H1 (cell line): ENCODE measurements around the gene SHISA6. TPM values are rescaled to one million over a fixed set of nuclear protein-coding genes. Genes with fewer than 3 reads are reported as not detected.

Experiments
- CTCF ChIA-PET: fragments of 300-600 bp; sonication (Branson Sonifier 250); formaldehyde crosslinking; loops from one replicate; lab custom pipeline; 2021; ENCODE audit not compliant: partially characterized antibody; lab: Charles Lee
- POLR2A ChIA-PET: fragments of 300-600 bp; sonication (Branson Sonifier 250); formaldehyde crosslinking; loops from one replicate; lab custom pipeline; 2021; ENCODE audit warnings: inconsistent platforms; ENCODE audit not compliant: partially characterized antibody; lab: Charles Lee
- DNase-seq, 2 experiments: peaks; one replicate each; pipeline versions ENCODE4 v3.0.0 to v3.0.0-alpha.2; 2010 to 2022; ENCODE audit warnings: low spot score in 2 of 2, low read depth in 1 of 2, mixed read lengths in 1 of 2
- FAIRE-seq: peaks from 2 replicates; lab custom pipeline; 2011; peaks lifted over from hg19 to GRCh38; lab: Jason Lieb, UNC
- H2AFZ ChIP-seq: 2 replicates; pipeline ENCODE4 v1.8.1; 2012; ENCODE audit warnings: low read length, inconsistent platforms
- H2AK5ac ChIP-seq: 2 replicates; pipeline ENCODE4 v1.6.1; 2013; ENCODE audit warnings: low read depth, low read length
- H2BK120ac ChIP-seq: replicated peaks from 2 replicates; pipeline ENCODE3; 2013; ENCODE audit warnings: low read depth, low read length, inconsistent platforms
- H2BK12ac ChIP-seq: 2 replicates; pipeline ENCODE4 v1.6.1; 2013; ENCODE audit warnings: low read depth, low read length
- H2BK15ac ChIP-seq: 2 replicates; pipeline ENCODE4 v1.6.1; 2013; ENCODE audit warnings: low read length
- H2BK20ac ChIP-seq: 2 replicates; pipeline ENCODE4 v1.6.1; 2013; ENCODE audit warnings: low read length
- H2BK5ac ChIP-seq: 2 replicates; pipeline ENCODE4 v1.6.1; 2013; ENCODE audit warnings: low read depth, low read length
- H3K14ac ChIP-seq: 2 replicates; pipeline ENCODE4 v1.6.1; 2013; ENCODE audit warnings: inconsistent platforms; ENCODE audit not compliant: insufficient read length
- H3K18ac ChIP-seq: 2 replicates; pipeline ENCODE4 v1.6.1; 2013; ENCODE audit warnings: low read length; ENCODE audit errors: extremely low read depth
- H3K23ac ChIP-seq: 2 replicates; pipeline ENCODE4 v1.6.1; 2013; ENCODE audit warnings: inconsistent platforms; ENCODE audit not compliant: insufficient read length
- H3K23me2 ChIP-seq: 2 replicates; pipeline ENCODE4 v1.6.1; 2013; ENCODE audit warnings: low read depth, low read length
- H3K27ac ChIP-seq: 2 replicates; pipeline ENCODE4 v1.6.1; 2011; ENCODE audit warnings: low read depth, low read length, inconsistent platforms
- H3K27me3 ChIP-seq, 4 experiments: replicated peaks in 1 of 4; 1 replicate in 1 of 4; 2 replicates in 3 of 4; pipeline versions ENCODE4 v1.6.1 to v1.8.1; 2011 to 2013; ENCODE audit warnings: low read length in 3 of 4, mild to moderate bottlenecking in 3 of 4, inconsistent platforms in 2 of 4, mixed read lengths in 2 of 4, moderate library complexity in 1 of 4; ENCODE audit not compliant: control insufficient read depth in 3 of 4, insufficient read depth in 3 of 4; ENCODE audit errors: extremely low read depth in 1 of 4
- H3K36me3 ChIP-seq, 4 experiments: 2 replicates each; pipeline versions ENCODE4 v1.6.1 to v1.8.1; 2011 to 2013; ENCODE audit warnings: mild to moderate bottlenecking in 4 of 4, low read length in 3 of 4, moderate library complexity in 2 of 4, control low read depth in 1 of 4, inconsistent platforms in 1 of 4; ENCODE audit not compliant: insufficient read depth in 4 of 4, control insufficient read depth in 2 of 4
- H3K4ac ChIP-seq: replicated peaks from 2 replicates; pipeline ENCODE3; 2013; ENCODE audit warnings: low read length, low read depth, mixed read lengths, inconsistent platforms; ENCODE audit not compliant: insufficient read length
- H3K4me1 ChIP-seq, 4 experiments: replicated peaks in 1 of 4; 1 replicate in 1 of 4; 2 replicates in 3 of 4; pipeline versions ENCODE4 v1.6.1 to v1.8.1; 2011 to 2013; ENCODE audit warnings: low read length in 3 of 4, inconsistent platforms in 2 of 4, mixed read lengths in 1 of 4; ENCODE audit not compliant: insufficient read depth in 4 of 4, control insufficient read depth in 3 of 4
- H3K4me2 ChIP-seq, 2 experiments: 2 replicates each; pipeline versions ENCODE4 v1.6.1 to v1.8.1; 2011 to 2013; ENCODE audit warnings: low read depth in 2 of 2, low read length in 2 of 2, control low read depth in 1 of 2, inconsistent platforms in 1 of 2, mild to moderate bottlenecking in 1 of 2; ENCODE audit not compliant: insufficient read depth in 1 of 2
- H3K4me3 ChIP-seq, 4 experiments: fragments of 200-600, 300-600 bp in 1 of 4; sonication (generic), shearing (Covaris generic), sonication (Bioruptor Twin) in 1 of 4; 2 replicates each; pipeline versions ENCODE4 v1.5.1 to v1.8.1; 2011 to 2016; ENCODE audit warnings: low read length in 4 of 4, low read depth in 3 of 4, control low read depth in 2 of 4, inconsistent platforms in 2 of 4, mild to moderate bottlenecking in 2 of 4, mixed read lengths in 1 of 4, moderate library complexity in 1 of 4; ENCODE audit not compliant: insufficient read depth in 2 of 4; ENCODE audit errors: extremely low read depth in 1 of 4
- H3K56ac ChIP-seq: replicated peaks from 2 replicates; pipeline ENCODE3; 2013; ENCODE audit warnings: low read depth, mild to moderate bottlenecking, mixed read lengths, low read length, inconsistent platforms; ENCODE audit not compliant: insufficient read length
- H3K79me1 ChIP-seq: 2 replicates; pipeline ENCODE4 v1.6.1; 2013; ENCODE audit warnings: low read depth, low read length, control low read depth
- H3K79me2 ChIP-seq, 2 experiments: 2 replicates each; pipeline versions ENCODE4 v1.6.1 to v1.8.1; 2012 to 2013; ENCODE audit warnings: low read length in 2 of 2, mild to moderate bottlenecking in 2 of 2, inconsistent platforms in 1 of 2; ENCODE audit not compliant: insufficient read depth in 2 of 2, control insufficient read depth in 1 of 2
- H3K9ac ChIP-seq, 4 experiments: replicated peaks in 1 of 4; 1 replicate in 1 of 4; 2 replicates in 3 of 4; pipeline versions ENCODE4 v1.6.1 to v1.8.1; 2011 to 2013; ENCODE audit warnings: low read depth in 3 of 4, low read length in 3 of 4, control low read depth in 2 of 4, mild to moderate bottlenecking in 2 of 4, moderate library complexity in 2 of 4, inconsistent platforms in 1 of 4; ENCODE audit errors: extremely low read depth in 1 of 4
- H3K9me3 ChIP-seq, 2 experiments: 2 replicates each; pipeline versions ENCODE4 v1.6.1 to v1.8.1; 2012 to 2013; ENCODE audit warnings: mild to moderate bottlenecking in 2 of 2, moderate library complexity in 2 of 2, control low read depth in 1 of 2, inconsistent platforms in 1 of 2, low read depth in 1 of 2, low read length in 1 of 2, mixed read lengths in 1 of 2; ENCODE audit not compliant: insufficient read depth in 2 of 2
- H4K20me1 ChIP-seq, 2 experiments: replicated peaks in 1 of 2; 2 replicates each; pipeline versions ENCODE3 to v1.8.1; 2011 to 2013; ENCODE audit warnings: inconsistent platforms in 2 of 2, low read length in 2 of 2, mild to moderate bottlenecking in 1 of 2; ENCODE audit not compliant: insufficient read depth in 2 of 2, control insufficient read depth in 1 of 2
- H4K5ac ChIP-seq: 2 replicates; pipeline ENCODE4 v1.6.1; 2013; ENCODE audit warnings: low read length, low read depth, mixed read lengths, inconsistent platforms; ENCODE audit not compliant: insufficient read length
- H4K8ac ChIP-seq: 2 replicates; pipeline ENCODE4 v1.8.0; 2013; ENCODE audit warnings: mild to moderate bottlenecking, moderate library complexity, low read length, inconsistent platforms; ENCODE audit not compliant: insufficient read depth; ENCODE audit errors: extremely low read depth
- H4K91ac ChIP-seq: replicated peaks from 2 replicates; pipeline ENCODE3; 2013; ENCODE audit warnings: low read length, mixed read lengths, inconsistent platforms; ENCODE audit not compliant: insufficient read length
- ASH2L ChIP-seq: fragments of 200-600, 300-600 bp; sonication (generic); IDR thresholded peaks from one replicate; pipeline ENCODE4 v1.7.1; 2017; ENCODE audit warnings: low read length
- BACH1 ChIP-seq: IDR thresholded peaks from 2 replicates; pipeline ENCODE4 v1.6.1; 2012; ENCODE audit warnings: low read length, improper control_type of control experiment
- BCL11A ChIP-seq, 2 experiments: IDR thresholded peaks; one replicate each; pipeline ENCODE4 v1.6.1; 2011; ENCODE audit warnings: low read depth in 2 of 2, low read length in 2 of 2, mild to moderate bottlenecking in 2 of 2
- CBX8 ChIP-seq: fragments of 300-800, 300-1000 bp; sonication (generic); IDR thresholded peaks from 2 replicates; pipeline ENCODE4 v1.7.1; 2016; ENCODE audit warnings: low read depth, low read length, borderline replicate concordance
- CTCF ChIP-seq, 3 experiments: IDR thresholded peaks; 1 replicate in 2 of 3; 2 replicates in 1 of 3; pipeline versions ENCODE4 v1.5.1 to v1.6.1; 2011; ENCODE audit warnings: low read length in 3 of 3, mild to moderate bottlenecking in 3 of 3, inconsistent platforms in 2 of 3, low read depth in 1 of 3, moderate library complexity in 1 of 3; ENCODE audit not compliant: insufficient read depth in 1 of 3; ENCODE audit errors: control extremely low read depth in 1 of 3
- HDAC2 ChIP-seq, 2 experiments: fragments of 300-600 bp in 1 of 2; sonication (generic) in 1 of 2; IDR thresholded peaks; 2 replicates each; pipeline ENCODE4 v1.6.1; 2011 to 2012; ENCODE audit warnings: low read depth in 2 of 2, low read length in 2 of 2, mild to moderate bottlenecking in 2 of 2, moderate library complexity in 2 of 2, borderline replicate concordance in 1 of 2, inconsistent platforms in 1 of 2
- MAFK ChIP-seq: IDR thresholded peaks from 2 replicates; pipeline ENCODE4 v1.6.1; 2012; ENCODE audit warnings: low read depth, mild to moderate bottlenecking, improper control_type of control experiment, low read length
- POLR2AphosphoS5 ChIP-seq: IDR thresholded peaks from 2 replicates; pipeline ENCODE4 v1.6.1; 2011; ENCODE audit warnings: low read depth, low read length
- POU5F1 ChIP-seq: IDR thresholded peaks from 2 replicates; pipeline ENCODE4 v1.6.1; 2011; ENCODE audit warnings: low read depth, mild to moderate bottlenecking, low read length, moderate library complexity
- SAP30 ChIP-seq: fragments of 300-600 bp; sonication (generic); IDR thresholded peaks from 2 replicates; pipeline ENCODE4 v1.7.1; 2012; ENCODE audit warnings: low read length, moderate library complexity, mild to moderate bottlenecking, inconsistent platforms; ENCODE audit not compliant: insufficient read depth, insufficient replicate concordance
- SP1 ChIP-seq: IDR thresholded peaks from 2 replicates; pipeline ENCODE4 v1.6.1; 2011; ENCODE audit warnings: low read depth, low read length
- TEAD4 ChIP-seq: IDR thresholded peaks from 2 replicates; pipeline ENCODE4 v1.6.1; 2012; ENCODE audit warnings: low read depth, low read length, inconsistent platforms, mixed read lengths
- WGBS, 2 experiments: shearing (Covaris generic) in 1 of 2; methylation state at CpG; one replicate each; pipeline versions ENCODE4 v1.1.6 to v1.1.7; 2013 to 2015; ENCODE audit warnings: low lambda C conversion rate in 2 of 2, mixed read lengths in 2 of 2, inconsistent platforms in 1 of 2, low coverage in 1 of 2, missing lambda C conversion rate in 1 of 2; ENCODE audit not compliant: insufficient replicate concordance in 2 of 2, insufficient coverage in 1 of 2, insufficient read length in 1 of 2; ENCODE audit errors: extremely low coverage in 1 of 2, missing lambda C conversion rate in 1 of 2; 5-methylcytosine and 5-hydroxymethylcytosine counted together
- polyA plus RNA-seq, 7 experiments: library from polyadenylated mRNA; depleted of rRNA in 3 of 7; stranded (reverse) in 5 of 7; unstranded in 2 of 7; fragments of >200 nt in 5 of 7; fragments of 200-250 nt in 2 of 7; gene quantifications; 1 replicate in 5 of 7; 2 replicates in 1 of 7; 4 replicates in 1 of 7; pipeline versions ENCODE4 v1.2.1 to v1.2.3, GENCODE V29; 2011 to 2013; ENCODE audit warnings: missing spikeins in 2 of 7, mixed read lengths in 2 of 7
- total RNA-seq: library from RNA; stranded (reverse); fragmentation: NEBNext Ultra II Directional; extraction: Animal tissue kit (Norgen Biotek cat#: 25700); gene quantifications from 2 replicates; pipeline ENCODE4 v1.2.1, GENCODE V29; 2021

The SHISA6 gene
- total and polyA plus RNA-seq, 2 of the 8 experiments (the other 6 are each of a cell fraction or from before 2014, with no cell fraction given) = 2.9 to 4.8 TPM

GRCh38 chr17:11389583-11389982 lies 148.6 kb downstream of the SHISA6 start:
- POLR2A ChIA-PET = no interaction called here
- Histone ChIP-seq H3K18ac (no peak overlapping the region), H4K91ac (no peak overlapping the region), H4K20me1 (no peaks in the 10 kb centered on the region), H4K5ac (no peak overlapping the region), H3K14ac (no peak overlapping the region), H3K23ac (no peak overlapping the region), H3K79me1 (no peaks in the 10 kb centered on the region), H3K27ac (no peak overlapping the region), H2BK20ac (no peak overlapping the region), H3K4ac (no peak overlapping the region), H2AK5ac (no peak overlapping the region), H2BK12ac (no peak overlapping the region), H2BK5ac (no peak overlapping the region), H2BK120ac (no peak overlapping the region), H4K8ac (no peak overlapping the region), H3K4me1 (peaks cover 0 to 3% (median 0%) of the 10 kb centered on the region in 4 experiments; a peak in 1 of 7 replicates), H3K56ac (no peak overlapping the region), H2AFZ (no peak overlapping the region), H2BK15ac (no peak overlapping the region), H3K9me3 (no peaks in the 10 kb centered on the region), H3K79me2 (no peaks in the 10 kb centered on the region), H3K4me3 (no peak overlapping the region), H3K9ac (no peak overlapping the region), H3K36me3 (no peaks in the 10 kb centered on the region), H3K4me2 (no peak overlapping the region), H3K23me2 (no peaks in the 10 kb centered on the region), H3K27me3 (no peaks in the 10 kb centered on the region)
- DNase-seq (no peak), FAIRE-seq (no peak)
- CTCF ChIA-PET = interaction anchor here (0.6 to 3.6 kb wide), 15 partner anchors 10 to 1661 kb away, joined by 3 to 34 read pairs (median 3); no protein-coding TSS in a partner anchor
- WGBS, 2 experiments = 70% methylated on average over 1 of the region's 2 CpGs; no CpG with 5 or more reads in 1 of the 2 experiments
- TF ChIP-seq POU5F1 (no peak), MAFK (no peak), ASH2L (no peak), CBX8 (no peak), TEAD4 (no peak), SAP30 (no peak), POLR2AphosphoS5 (no peak), CTCF (IDR thresholded peaks at IDR 0.05; ENCODE audit: control extremely low read depth in 1 of 3, insufficient read depth in 1 of 3, low read depth in 1 of 3, low read length in 3 of 3) (no peak), SP1 (no peak), BCL11A (IDR thresholded peaks at IDR 0.05; ENCODE audit: low read depth in 2 of 2, low read length in 2 of 2) (no peak), BACH1 (no peak), HDAC2 (IDR thresholded peaks at IDR 0.05; ENCODE audit: borderline replicate concordance in 1 of 2, low read depth in 2 of 2, low read length in 2 of 2) (no peak)
